ENCODE data around the gene STH.
"Not testable (repeated sequence)": the region's sequence is repeated elsewhere in the genome, so short reads cannot be mapped to it uniquely, and the experiment has no call there.

The STH gene

GRCh38 chr17:45989759-45990158 lies 9.3 kb upstream of the STH start:
- no peak for DNase-seq

GRCh38 chr17:45990886-45991285 lies 8.2 kb upstream of the STH start:
- DNase-seq, result no peak

GRCh38 chr17:45991341-45991740 lies 7.7 kb upstream of the STH start:
- DNase-seq, result no peak

- DNase-seq, result no peak
Measured at GRCh38 chr17:45992175-45992574, 6.9 kb upstream of the STH start.

- no peak for DNase-seq
Measured at GRCh38 chr17:45992904-45993303, 6.1 kb upstream of the STH start.

- DNase-seq, result no peak
Measured at GRCh38 chr17:45993962-45994627, 5.0 kb upstream of the STH start.

- DNase-seq, result no peak
Measured at GRCh38 chr17:45994987-45995386, 4.1 kb upstream of the STH start.

GRCh38 chr17:45995627-45996270 lies 3.3 kb upstream of the STH start:
- no peak for DNase-seq

GRCh38 chr17:45996282-45996937 lies 2.6 kb upstream of the STH start:
- no peak for DNase-seq

- DNase-seq, result no peak
Measured at GRCh38 chr17:45997166-45997565, 1.9 kb upstream of the STH start.

- no peak for DNase-seq
Measured at GRCh38 chr17:45997624-45998023, 1.4 kb upstream of the STH start.

GRCh38 chr17:45999900-46000290 lies 845 bp downstream of the STH start:
- no peak for DNase-seq

- no peak for DNase-seq
Measured at GRCh38 chr17:46000292-46000691, 1.2 kb downstream of the STH start.

GRCh38 chr17:46000757-46001156 lies 1.7 kb downstream of the STH start:
- no peak for DNase-seq

GRCh38 chr17:46001390-46002310 lies 2.6 kb downstream of the STH start:
- DNase-seq, result no peak

GRCh38 chr17:46002311-46002972 lies 3.4 kb downstream of the STH start:
- peak; percentile 72 for DNase-seq

GRCh38 chr17:46002973-46003316 lies 3.9 kb downstream of the STH start:
- DNase-seq, result no peak

- DNase-seq, result no peak
Measured at GRCh38 chr17:46003907-46004748, 5.1 kb downstream of the STH start.

- DNase-seq, result not testable (repeated sequence)
Measured at GRCh38 chr17:46006082-46006481, 7.0 kb downstream of the STH start.

- DNase-seq, result no peak
Measured at GRCh38 chr17:46007461-46007965, 8.5 kb downstream of the STH start.

- no peak for DNase-seq
Measured at GRCh38 chr17:46008591-46008990, 9.5 kb downstream of the STH start.

All from NCI-H2227 treated with DMSO at 0.1 percent for 48 hours (cell line).